HepG2 (cell line): ENCODE results near the gene PAXX. TPM values are rescaled to one million over a fixed set of nuclear protein-coding genes. Genes with fewer than 3 reads are reported as not detected.

Experiments
- BRCA1 ChIP-seq: sonication (generic); formaldehyde crosslinking; IDR thresholded peaks from 2 replicates; pipeline ENCODE4 v1.4.0; 2020; ENCODE audit warnings: missing genetic modification reagents
- ETV6 ChIP-seq: sonication (generic); formaldehyde crosslinking; conservative IDR thresholded peaks from 2 replicates; pipeline ENCODE4 v1.4.0; 2020; ENCODE audit warnings: missing genetic modification reagents
- GATAD2A ChIP-seq: IDR thresholded peaks from 2 replicates; pipeline ENCODE4 v1.6.1; 2016
- HOXA3 ChIP-seq: sonication (generic); formaldehyde crosslinking; IDR thresholded peaks from 2 replicates; pipeline ENCODE4 v1.5.0; 2020; ENCODE audit warnings: missing genetic modification reagents
- NFKB2 ChIP-seq: sonication (generic); formaldehyde crosslinking; IDR thresholded peaks from 2 replicates; pipeline ENCODE4 v1.4.0; 2020; ENCODE audit warnings: missing genetic modification reagents, borderline replicate concordance
- PHF5A ChIP-seq: IDR thresholded peaks from one replicate; pipeline ENCODE4 v1.6.1; 2018; ENCODE audit warnings: low read depth, missing genetic modification reagents; ENCODE audit not compliant: unreplicated experiment
- PRPF4 ChIP-seq: fragments of 200-400 bp; formaldehyde crosslinking; IDR thresholded peaks from 2 replicates; pipeline ENCODE4 v1.6.1; 2016; ENCODE audit warnings: low read length, low read depth; ENCODE audit not compliant: poor library complexity, severe bottlenecking
- RBM39 ChIP-seq: fragments of 200-400 bp; formaldehyde crosslinking; IDR thresholded peaks from one replicate; pipeline ENCODE4 v1.6.1; 2018; ENCODE audit warnings: antibody characterized with exemption, mild to moderate bottlenecking, low read depth, low read length; ENCODE audit not compliant: poor library complexity, severe bottlenecking
- SAP130 ChIP-seq: IDR thresholded peaks from 2 replicates; pipeline ENCODE4 v1.6.1; 2016; ENCODE audit warnings: low read depth
- SCMH1 ChIP-seq: sonication (generic); formaldehyde crosslinking; IDR thresholded peaks from 2 replicates; pipeline ENCODE4 v1.9.0; 2021; ENCODE audit warnings: missing genetic modification reagents, mild to moderate bottlenecking, borderline replicate concordance
- SMC3 ChIP-seq: IDR thresholded peaks from 2 replicates; pipeline ENCODE4 v1.6.1; 2011; ENCODE audit warnings: low read length, improper control_type of control experiment
- SMYD3 ChIP-seq: sonication (generic); formaldehyde crosslinking; IDR thresholded peaks from 2 replicates; pipeline ENCODE4 v1.8.1; 2023; ENCODE audit warnings: mild to moderate bottlenecking, missing genetic modification reagents
- TMF1 ChIP-seq: sonication (generic); formaldehyde crosslinking; IDR thresholded peaks from 2 replicates; pipeline ENCODE4 v1.8.1; 2022; ENCODE audit warnings: low read depth, missing genetic modification reagents
- WIZ ChIP-seq: sonication (generic); formaldehyde crosslinking; IDR thresholded peaks from 2 replicates; pipeline ENCODE4 v1.5.1; 2020; ENCODE audit warnings: mild to moderate bottlenecking, missing genetic modification reagents
- ZNF225 ChIP-seq: sonication (generic); formaldehyde crosslinking; IDR thresholded peaks from 2 replicates; pipeline ENCODE4 v1.4.0; 2020; ENCODE audit warnings: mild to moderate bottlenecking, missing genetic modification reagents
- ZNF296 ChIP-seq: sonication (generic); formaldehyde crosslinking; conservative IDR thresholded peaks from 2 replicates; pipeline ENCODE4 v1.5.0; 2020; ENCODE audit warnings: mild to moderate bottlenecking, missing genetic modification reagents
- ZNF674 ChIP-seq: sonication (generic); formaldehyde crosslinking; IDR thresholded peaks from 2 replicates; pipeline ENCODE4 v1.5.0; 2020; ENCODE audit warnings: low read depth, mild to moderate bottlenecking, missing genetic modification reagents
- ZNF772 ChIP-seq: sonication (generic); formaldehyde crosslinking; IDR thresholded peaks from 2 replicates; pipeline ENCODE4 v1.5.0; 2020; ENCODE audit warnings: mild to moderate bottlenecking, missing genetic modification reagents
- polyA plus RNA-seq, 8 experiments: library from polyadenylated mRNA; depleted of rRNA in 3 of 8; stranded (reverse) in 7 of 8; unstranded in 1 of 8; fragments of >200 nt; fragmentation: Illumina TruSeq in 4 of 8; extraction: Trizol in 4 of 8; gene quantifications; 2 replicates each; pipeline versions ENCODE4 v1.2.1 to v1.2.3, GENCODE V29; 2011 to 2016; ENCODE audit warnings: low read depth in 4 of 8, missing spikeins in 1 of 8, mixed read lengths in 1 of 8; ENCODE audit not compliant: insufficient read depth in 1 of 8
- total RNA-seq, 5 experiments: library from RNA; depleted of rRNA; stranded (reverse); fragments of >200 nt; fragmentation: Illumina TruSeq; extraction: Trizol; gene quantifications; 2 replicates each; pipeline ENCODE4 v1.2.3, GENCODE V29; 2016; ENCODE audit warnings: low read depth in 1 of 5
- TF ChIP-seq, protein P1 (sequence below): IDR thresholded peaks from 2 replicates; pipeline ENCODE4 v1.6.1; 2016; ENCODE audit warnings: mild to moderate bottlenecking, missing biosample characterization, missing genetic modification reagents
- TF ChIP-seq, protein P2 (sequence below): sonication (generic); formaldehyde crosslinking; IDR thresholded peaks from 2 replicates; pipeline ENCODE4 v1.8.1; 2023; ENCODE audit warnings: missing genetic modification reagents, mild to moderate bottlenecking, borderline replicate concordance
- TF ChIP-seq, protein P3 (sequence below): sonication (generic); formaldehyde crosslinking; IDR thresholded peaks from 2 replicates; pipeline ENCODE4 v1.8.0; 2022; ENCODE audit warnings: mild to moderate bottlenecking, missing genetic modification reagents, moderate library complexity
- TF ChIP-seq, protein P4 (sequence below): sonication (generic); formaldehyde crosslinking; IDR thresholded peaks from 2 replicates; pipeline ENCODE4 v1.9.0; 2022; ENCODE audit warnings: low read depth, missing genetic modification reagents
- TF ChIP-seq, protein P5 (sequence below): sonication (generic); formaldehyde crosslinking; IDR thresholded peaks from 2 replicates; pipeline ENCODE4 v1.4.0; 2020; ENCODE audit warnings: missing genetic modification reagents, low read depth, mild to moderate bottlenecking, borderline replicate concordance
- TF ChIP-seq, protein P6 (sequence below): IDR thresholded peaks from 2 replicates; pipeline ENCODE4 v1.6.1; 2012; ENCODE audit warnings: low read depth, low read length, improper control_type of control experiment

PAXX gene
- total and polyA plus RNA-seq, 2 of the 13 experiments (the other 11 are each of a cell fraction or from before 2014, with no cell fraction given): 14.0 to 31.9 TPM

DNA sequence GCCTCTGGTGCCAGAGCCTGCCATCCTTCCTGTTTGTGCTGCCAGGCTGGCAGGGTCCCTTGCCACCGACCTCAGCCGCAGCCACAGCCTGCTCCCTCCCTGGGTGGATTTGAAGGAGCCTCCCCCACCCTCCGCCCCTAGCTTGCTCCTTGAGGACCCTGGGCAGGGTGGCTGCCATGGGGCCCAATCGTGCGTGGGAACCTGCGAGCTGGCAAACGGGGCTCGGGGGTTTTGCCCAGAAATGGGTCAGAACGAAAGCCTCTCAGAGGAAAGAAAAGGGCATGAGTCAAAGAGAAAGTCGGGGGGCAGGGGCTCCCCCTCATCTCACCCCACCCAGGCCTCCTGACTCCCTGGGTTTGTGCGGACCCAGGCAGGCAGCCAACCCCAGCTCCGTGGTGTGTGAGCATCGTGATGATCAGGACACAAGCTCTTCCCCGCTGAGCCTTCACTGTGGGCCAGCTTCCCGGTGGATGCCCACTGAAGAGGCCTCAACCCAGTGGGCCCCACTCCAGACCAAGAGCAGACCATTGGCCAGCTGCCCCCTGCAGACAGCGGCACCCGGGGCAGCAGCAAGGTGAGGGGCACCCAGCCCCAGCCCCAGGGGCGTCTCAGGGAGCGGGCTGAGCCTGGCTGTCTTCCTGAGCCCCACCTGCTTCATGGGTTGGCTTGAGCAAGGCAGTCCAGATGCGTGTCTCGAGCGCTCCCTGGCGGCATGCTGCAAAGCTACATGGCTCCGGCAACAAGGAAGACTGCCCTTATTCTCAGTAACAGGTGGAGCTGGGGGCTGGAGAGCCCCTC lies 42.7 kb downstream of the PAXX start (continued):
- peak; percentile 68 for TF ChIP-seq SMC3
- TF ChIP-seq PHF5A (CRISPR knock-in tag): no peak
- TF ChIP-seq, protein P1, sequence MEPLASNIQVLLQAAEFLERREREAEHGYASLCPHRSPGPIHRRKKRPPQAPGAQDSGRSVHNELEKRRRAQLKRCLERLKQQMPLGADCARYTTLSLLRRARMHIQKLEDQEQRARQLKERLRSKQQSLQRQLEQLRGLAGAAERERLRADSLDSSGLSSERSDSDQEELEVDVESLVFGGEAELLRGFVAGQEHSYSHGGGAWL (CRISPR knock-in tag): no peak
- peak; percentile 30 for TF ChIP-seq RBM39
- TF ChIP-seq, protein P2, sequence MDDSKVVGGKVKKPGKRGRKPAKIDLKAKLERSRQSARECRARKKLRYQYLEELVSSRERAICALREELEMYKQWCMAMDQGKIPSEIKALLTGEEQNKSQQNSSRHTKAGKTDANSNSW (CRISPR knock-in tag): no peak
- no peak for TF ChIP-seq TMF1 (CRISPR knock-in tag)
- 0 out of 2 replicates have a peak, but pooled peaks have one; percentile 48 for TF ChIP-seq GATAD2A (CRISPR knock-in tag)
- no peak for TF ChIP-seq WIZ (CRISPR knock-in tag)
- TF ChIP-seq, protein P3, sequence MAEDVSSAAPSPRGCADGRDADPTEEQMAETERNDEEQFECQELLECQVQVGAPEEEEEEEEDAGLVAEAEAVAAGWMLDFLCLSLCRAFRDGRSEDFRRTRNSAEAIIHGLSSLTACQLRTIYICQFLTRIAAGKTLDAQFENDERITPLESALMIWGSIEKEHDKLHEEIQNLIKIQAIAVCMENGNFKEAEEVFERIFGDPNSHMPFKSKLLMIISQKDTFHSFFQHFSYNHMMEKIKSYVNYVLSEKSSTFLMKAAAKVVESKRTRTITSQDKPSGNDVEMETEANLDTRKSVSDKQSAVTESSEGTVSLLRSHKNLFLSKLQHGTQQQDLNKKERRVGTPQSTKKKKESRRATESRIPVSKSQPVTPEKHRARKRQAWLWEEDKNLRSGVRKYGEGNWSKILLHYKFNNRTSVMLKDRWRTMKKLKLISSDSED (CRISPR knock-in tag): no peak
- TF ChIP-seq, protein P4, sequence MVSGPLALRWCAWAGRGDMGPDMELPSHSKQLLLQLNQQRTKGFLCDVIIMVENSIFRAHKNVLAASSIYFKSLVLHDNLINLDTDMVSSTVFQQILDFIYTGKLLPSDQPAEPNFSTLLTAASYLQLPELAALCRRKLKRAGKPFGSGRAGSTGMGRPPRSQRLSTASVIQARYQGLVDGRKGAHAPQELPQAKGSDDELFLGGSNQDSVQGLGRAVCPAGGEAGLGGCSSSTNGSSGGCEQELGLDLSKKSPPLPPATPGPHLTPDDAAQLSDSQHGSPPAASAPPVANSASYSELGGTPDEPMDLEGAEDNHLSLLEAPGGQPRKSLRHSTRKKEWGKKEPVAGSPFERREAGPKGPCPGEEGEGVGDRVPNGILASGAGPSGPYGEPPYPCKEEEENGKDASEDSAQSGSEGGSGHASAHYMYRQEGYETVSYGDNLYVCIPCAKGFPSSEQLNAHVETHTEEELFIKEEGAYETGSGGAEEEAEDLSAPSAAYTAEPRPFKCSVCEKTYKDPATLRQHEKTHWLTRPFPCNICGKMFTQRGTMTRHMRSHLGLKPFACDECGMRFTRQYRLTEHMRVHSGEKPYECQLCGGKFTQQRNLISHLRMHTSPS (CRISPR knock-in tag): no peak
- TF ChIP-seq SCMH1 (CRISPR knock-in tag): no peak
- no peak for TF ChIP-seq BRCA1 (CRISPR knock-in tag)
- TF ChIP-seq ZNF772 (CRISPR knock-in tag): peak; percentile 61; the same call in 1 of the 2 replicates
- TF ChIP-seq, protein P5, sequence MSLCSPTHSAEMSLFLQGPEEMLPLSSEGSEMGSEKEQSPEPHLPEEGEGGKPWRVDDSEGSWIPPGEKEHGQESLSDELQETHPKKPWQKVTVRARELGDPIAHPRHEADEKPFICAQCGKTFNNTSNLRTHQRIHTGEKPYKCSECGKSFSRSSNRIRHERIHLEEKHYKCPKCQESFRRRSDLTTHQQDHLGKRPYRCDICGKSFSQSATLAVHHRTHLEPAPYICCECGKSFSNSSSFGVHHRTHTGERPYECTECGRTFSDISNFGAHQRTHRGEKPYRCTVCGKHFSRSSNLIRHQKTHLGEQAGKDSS: 0 out of 2 replicates have a peak, but pooled peaks have one; percentile 54
- TF ChIP-seq ZNF296: no peak
- TF ChIP-seq ETV6 (CRISPR knock-in tag): no peak
- no peak for TF ChIP-seq PRPF4
- peak; percentile 11; the same call in 1 of the 2 replicates for TF ChIP-seq HOXA3
- peak; percentile 34; the same call in 1 of the 2 replicates for TF ChIP-seq ZNF225 (CRISPR knock-in tag)
- TF ChIP-seq SMYD3 (CRISPR knock-in tag): no peak
- TF ChIP-seq, protein P6, sequence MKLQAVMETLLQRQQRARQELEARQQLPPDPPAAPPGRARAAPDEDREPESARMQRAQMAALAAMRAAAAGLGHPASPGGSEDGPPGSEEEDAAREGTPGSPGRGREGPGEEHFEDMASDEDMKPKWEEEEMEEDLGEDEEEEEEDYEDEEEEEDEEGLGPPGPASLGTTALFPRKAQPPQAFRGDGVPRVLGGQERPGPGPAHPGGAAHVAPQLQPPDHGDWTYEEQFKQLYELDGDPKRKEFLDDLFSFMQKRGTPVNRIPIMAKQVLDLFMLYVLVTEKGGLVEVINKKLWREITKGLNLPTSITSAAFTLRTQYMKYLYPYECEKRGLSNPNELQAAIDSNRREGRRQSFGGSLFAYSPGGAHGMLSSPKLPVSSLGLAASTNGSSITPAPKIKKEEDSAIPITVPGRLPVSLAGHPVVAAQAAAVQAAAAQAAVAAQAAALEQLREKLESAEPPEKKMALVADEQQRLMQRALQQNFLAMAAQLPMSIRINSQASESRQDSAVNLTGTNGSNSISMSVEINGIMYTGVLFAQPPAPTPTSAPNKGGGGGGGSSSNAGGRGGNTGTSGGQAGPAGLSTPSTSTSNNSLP: no peak
- TF ChIP-seq ZNF674 (CRISPR knock-in tag): no peak
- no peak for TF ChIP-seq NFKB2 (CRISPR knock-in tag)
- peak; percentile 36 for TF ChIP-seq SAP130
